ENCODE results near the gene KNTC1.

Gene KNTC1

DNA sequence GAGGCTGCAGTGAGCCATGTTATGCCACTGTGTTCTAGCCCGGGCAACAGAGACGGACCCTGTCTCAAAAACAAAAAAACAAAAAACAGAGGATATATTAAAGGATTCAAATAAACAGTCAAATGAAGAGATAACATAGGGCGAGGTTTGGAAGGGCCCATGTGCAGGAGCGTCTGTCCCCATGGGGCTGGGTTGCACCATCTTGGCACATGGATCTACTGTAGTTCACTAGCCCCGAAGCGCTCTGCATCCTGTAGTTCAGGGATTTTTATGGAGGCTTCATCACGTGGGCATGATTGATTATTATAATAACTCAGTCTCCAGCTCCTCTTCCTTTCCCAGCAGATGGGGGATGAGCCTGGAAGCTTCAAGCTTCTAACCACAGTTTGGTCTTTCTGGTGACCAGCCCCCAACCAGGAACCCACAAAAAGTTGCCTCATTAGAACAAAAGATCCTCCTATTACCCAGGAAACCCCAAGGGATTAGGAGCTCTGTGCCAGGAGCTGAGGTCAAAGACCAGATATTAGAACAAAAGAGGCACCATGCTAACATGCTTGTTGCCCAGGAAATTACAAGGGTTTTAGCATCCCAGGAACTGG is 116.3 kb downstream of the KNTC1 start:
- TF ChIP-seq FOXP2 (optimal IDR thresholded peaks at IDR 0.05; ENCODE audit: borderline replicate concordance, extremely low read depth, extremely low read length, insufficient read depth) (no peak), REST (IDR thresholded peaks at IDR 0.05; ENCODE audit: insufficient read depth in 1 of 2, low read depth in 2 of 2, low read length in 2 of 2) (no peak), POLR2AphosphoS5 (IDR thresholded peaks at IDR 0.05; ENCODE audit: low read depth, low read length) (no peak), SIN3A (IDR thresholded peaks at IDR 0.05; ENCODE audit: borderline replicate concordance, insufficient read depth, low read length) (no peak), TAF1 (IDR thresholded peaks at IDR 0.05; ENCODE audit: borderline replicate concordance, insufficient read depth, low read length) (no peak)

DNA sequence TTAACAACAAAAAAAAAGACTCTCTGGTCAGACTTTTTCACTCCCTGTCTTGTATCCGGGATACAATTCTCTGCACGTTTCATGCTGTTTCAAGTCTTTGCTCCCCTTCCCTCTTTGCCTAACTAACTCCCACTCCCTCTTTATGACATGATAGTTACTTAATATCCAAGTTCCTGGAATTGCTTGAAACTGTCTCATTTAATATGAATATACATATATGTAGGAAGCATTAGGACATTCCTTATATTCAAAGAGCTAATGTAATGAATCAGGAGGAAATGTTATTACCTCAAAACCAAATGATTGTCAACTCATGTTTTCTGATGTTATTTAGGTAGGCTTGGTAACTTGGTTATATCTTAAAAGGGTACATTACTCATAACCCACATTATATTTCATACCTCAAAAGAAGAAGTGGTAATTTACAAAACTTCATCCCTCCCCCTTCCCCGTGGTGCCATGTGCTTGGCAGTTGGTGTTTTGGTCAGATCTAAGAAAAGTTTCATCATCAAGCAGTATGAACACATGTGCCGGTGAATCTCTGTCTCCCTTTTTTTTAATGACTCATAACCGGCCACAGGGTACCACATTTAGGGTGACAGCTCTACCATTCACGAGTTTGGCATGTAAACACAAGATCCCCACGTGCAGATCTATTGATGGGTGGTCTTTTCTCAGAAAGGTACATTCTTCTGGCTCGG is 119.6 kb downstream of the KNTC1 start:
- no peak for TF ChIP-seq TAF1 (IDR thresholded peaks at IDR 0.05; ENCODE audit: borderline replicate concordance, insufficient read depth, low read length)
- no peak for TF ChIP-seq POLR2AphosphoS5 (IDR thresholded peaks at IDR 0.05; ENCODE audit: low read depth, low read length)
- TF ChIP-seq FOXP2 (optimal IDR thresholded peaks at IDR 0.05; ENCODE audit: borderline replicate concordance, extremely low read depth, extremely low read length, insufficient read depth): no peak
- TF ChIP-seq SIN3A (IDR thresholded peaks at IDR 0.05; ENCODE audit: borderline replicate concordance, insufficient read depth, low read length): no peak
- TF ChIP-seq REST (IDR thresholded peaks at IDR 0.05; ENCODE audit: insufficient read depth in 1 of 2, low read depth in 2 of 2, low read length in 2 of 2): no peak

GRCh38 chr12:122651520-122652224 is 124.6 kb downstream of the KNTC1 start:
- no peak for TF ChIP-seq FOXP2 (optimal IDR thresholded peaks at IDR 0.05; ENCODE audit: borderline replicate concordance, extremely low read depth, extremely low read length, insufficient read depth)
- TF ChIP-seq TAF1 (IDR thresholded peaks at IDR 0.05; ENCODE audit: borderline replicate concordance, insufficient read depth, low read length): no peak
- TF ChIP-seq SIN3A (IDR thresholded peaks at IDR 0.05; ENCODE audit: borderline replicate concordance, insufficient read depth, low read length): no peak
- no peak for TF ChIP-seq REST (IDR thresholded peaks at IDR 0.05; ENCODE audit: insufficient read depth in 1 of 2, low read depth in 2 of 2, low read length in 2 of 2)
- TF ChIP-seq POLR2AphosphoS5 (IDR thresholded peaks at IDR 0.05; ENCODE audit: low read depth, low read length): no peak

GRCh38 chr12:122656298-122656697 is 129.2 kb downstream of the KNTC1 start:
- no peak for TF ChIP-seq TAF1 (IDR thresholded peaks at IDR 0.05; ENCODE audit: borderline replicate concordance, insufficient read depth, low read length)
- no peak for TF ChIP-seq POLR2AphosphoS5 (IDR thresholded peaks at IDR 0.05; ENCODE audit: low read depth, low read length)
- no peak for TF ChIP-seq FOXP2 (optimal IDR thresholded peaks at IDR 0.05; ENCODE audit: borderline replicate concordance, extremely low read depth, extremely low read length, insufficient read depth)
- TF ChIP-seq REST (IDR thresholded peaks at IDR 0.05; ENCODE audit: insufficient read depth in 1 of 2, low read depth in 2 of 2, low read length in 2 of 2): no peak
- TF ChIP-seq SIN3A (IDR thresholded peaks at IDR 0.05; ENCODE audit: borderline replicate concordance, insufficient read depth, low read length): no peak

Data from PFSK-1 (cell line).